DMS 273 (cell line): Measurements from ENCODE around the gene PDE6H.

Source experiments
- DNase-seq: peaks from one replicate; lab custom pipeline; 2025; ENCODE audit not compliant: unreplicated experiment; lab: John Stamatoyannopoulos, UW

PDE6H gene

GRCh38 chr12:14968478-14968877 is 4.4 kb upstream of the PDE6H start:
- DNase-seq: no peak

- no peak for DNase-seq
These were observed 2.4 kb upstream of the PDE6H start for GRCh38 chr12:14970473-14970872.

GRCh38 chr12:14974633-14975032 is 1.8 kb downstream of the PDE6H start:
- DNase-seq: no peak

- no peak for DNase-seq
These were observed 2.6 kb downstream of the PDE6H start for GRCh38 chr12:14975457-14975856.

GRCh38 chr12:14976658-14977057 is 3.8 kb downstream of the PDE6H start:
- no peak for DNase-seq

- no peak for DNase-seq
These were observed 6.6 kb downstream of the PDE6H start for GRCh38 chr12:14979468-14979867.

- no peak for DNase-seq
These were observed 8.2 kb downstream of the PDE6H start for GRCh38 chr12:14981049-14981448.

GRCh38 chr12:14982562-14982961 is 9.7 kb downstream of the PDE6H start:
- DNase-seq: no peak

- no peak for DNase-seq
These were observed 10.1 kb downstream of the PDE6H start for GRCh38 chr12:14982991-14983390.

- DNase-seq: no peak
These were observed 11.2 kb downstream of the PDE6H start for GRCh38 chr12:14984036-14984435.

- no peak for DNase-seq
These were observed 12.0 kb downstream of the PDE6H start for GRCh38 chr12:14984766-14985285.

- DNase-seq: no peak
These were observed 13.6 kb downstream of the PDE6H start for GRCh38 chr12:14986449-14986848.

- DNase-seq: no peak
These were observed 15.2 kb downstream of the PDE6H start for GRCh38 chr12:14988035-14988434.

GRCh38 chr12:14989790-14990189 is 16.9 kb downstream of the PDE6H start:
- no peak for DNase-seq

- DNase-seq: no peak
These were observed 18.2 kb downstream of the PDE6H start for GRCh38 chr12:14991069-14991468.

- no peak for DNase-seq
These were observed 19.8 kb downstream of the PDE6H start for GRCh38 chr12:14992673-14993072.

- DNase-seq: no peak
These were observed 20.3 kb downstream of the PDE6H start for GRCh38 chr12:14993117-14993516.

GRCh38 chr12:14993537-14994266 is 20.9 kb downstream of the PDE6H start:
- DNase-seq: no peak

GRCh38 chr12:14994610-14995009 is 21.8 kb downstream of the PDE6H start:
- no peak for DNase-seq

- peak; percentile 60 for DNase-seq
These were observed 23.0 kb downstream of the PDE6H start for GRCh38 chr12:14995583-14996425.

GRCh38 chr12:14997998-14998397 is 25.2 kb downstream of the PDE6H start:
- DNase-seq: no peak

GRCh38 chr12:14999021-14999694 is 26.3 kb downstream of the PDE6H start:
- DNase-seq: no peak
